GM21723 (cell line): ENCODE results near the gene AGAP1.
"Not testable (repeated sequence)": the region's sequence is repeated elsewhere in the genome, so short reads cannot be mapped to it uniquely, and the experiment has no call there.

ENCODE experiments used
- ATAC-seq: cut with Tn5 transposase; IDR thresholded peaks from one replicate; pipeline ENCODE4 v1.9.1; 2021; ENCODE audit warnings: mild to moderate bottlenecking, moderate library complexity; ENCODE audit not compliant: unreplicated experiment

The AGAP1 gene

GRCh38 chr2:236044191-236044590 lies 550.3 kb downstream of the AGAP1 start:
- ATAC-seq: no peak

- ATAC-seq: no peak
These were observed 551.7 kb downstream of the AGAP1 start for GRCh38 chr2:236045251-236046235.

GRCh38 chr2:236046715-236047114 lies 552.9 kb downstream of the AGAP1 start:
- ATAC-seq: no peak

GRCh38 chr2:236047176-236047575 lies 553.3 kb downstream of the AGAP1 start:
- ATAC-seq: no peak

- ATAC-seq: no peak
These were observed 554.2 kb downstream of the AGAP1 start for GRCh38 chr2:236047886-236048540.

- ATAC-seq: no peak
These were observed 556.1 kb downstream of the AGAP1 start for GRCh38 chr2:236049981-236050380.

- no peak for ATAC-seq
These were observed 557.5 kb downstream of the AGAP1 start for GRCh38 chr2:236051351-236051750.

- ATAC-seq: no peak
These were observed 558.0 kb downstream of the AGAP1 start for GRCh38 chr2:236051806-236052205.

GRCh38 chr2:236052206-236052605 lies 558.4 kb downstream of the AGAP1 start:
- ATAC-seq: no peak

- ATAC-seq: no peak
These were observed 559.3 kb downstream of the AGAP1 start for GRCh38 chr2:236052926-236053821.

GRCh38 chr2:236054125-236054524 lies 560.3 kb downstream of the AGAP1 start:
- no peak for ATAC-seq

- no peak for ATAC-seq
These were observed 560.9 kb downstream of the AGAP1 start for GRCh38 chr2:236054621-236055305.

- no peak for ATAC-seq
These were observed 561.6 kb downstream of the AGAP1 start for GRCh38 chr2:236055471-236055870.

GRCh38 chr2:236056141-236056540 lies 562.3 kb downstream of the AGAP1 start:
- ATAC-seq: no peak

- no peak for ATAC-seq
These were observed 563.5 kb downstream of the AGAP1 start for GRCh38 chr2:236057375-236057774.

GRCh38 chr2:236061497-236061896 lies 567.7 kb downstream of the AGAP1 start:
- no peak for ATAC-seq

- no peak for ATAC-seq
These were observed 568.1 kb downstream of the AGAP1 start for GRCh38 chr2:236061899-236062298.

- not testable (repeated sequence) for ATAC-seq
These were observed 569.0 kb downstream of the AGAP1 start for GRCh38 chr2:236062806-236063205.

- no peak for ATAC-seq
These were observed 570.2 kb downstream of the AGAP1 start for GRCh38 chr2:236063994-236064393.
